Measurements from ENCODE around the gene KCTD11. TPM values are rescaled to one million over a fixed set of nuclear protein-coding genes. Genes with fewer than 3 reads are reported as not detected.

The KCTD11 gene
- total and polyA plus RNA-seq, 10 of the 15 experiments (the other 5 are each of a cell fraction or from before 2014, with no cell fraction given) = 0.05 to 7.3 (median 2.9) TPM

DNA sequence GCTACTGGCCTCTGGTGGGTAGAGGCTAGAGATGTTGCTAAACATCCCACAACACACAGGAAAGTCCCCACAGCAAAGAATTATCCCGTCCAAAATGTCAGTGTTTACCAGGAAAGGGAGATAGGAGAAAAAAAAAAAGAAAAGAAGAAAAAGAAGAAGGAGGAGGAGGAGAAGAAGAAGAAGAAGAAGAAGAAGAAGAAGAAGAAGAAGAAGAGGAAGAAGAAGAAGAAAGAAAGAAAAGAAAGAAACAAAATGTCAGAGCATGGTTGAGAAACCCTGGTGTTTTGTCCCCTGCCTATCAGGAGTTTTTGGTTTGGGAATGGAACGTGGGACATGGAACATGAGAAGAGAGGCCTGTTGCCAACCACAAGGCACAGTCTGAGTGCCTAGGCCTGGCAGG is 5.4 kb downstream of the KCTD11 start:
- no peak for DNase-seq (ENCODE audit: low read depth, low spot score)
- no peak for TF ChIP-seq SMARCA5 (IDR thresholded peaks at IDR 0.05)
- Histone ChIP-seq H3K9ac (ENCODE audit: control insufficient read depth, insufficient read depth, low read length) (no peak overlapping the region), H3K27me3 (replicated peaks in 1 of 2; ENCODE audit: control insufficient read depth in 2 of 2, insufficient read depth in 2 of 2, low read length in 1 of 2) (no peaks in the 10 kb centered on the region), H3K36me3 (ENCODE audit: control insufficient read depth in 2 of 2, insufficient read depth in 2 of 2, low read length in 1 of 2) (no peaks in the 10 kb centered on the region), H3K4me3 (no peak overlapping the region), H3K4me2 (ENCODE audit: control insufficient read depth, insufficient read depth) (no peak overlapping the region), H3K27ac (ENCODE audit: control insufficient read depth, insufficient read depth) (no peak overlapping the region), H3K79me2 (ENCODE audit: control insufficient read depth, insufficient read depth, low read length) (peaks cover 5% of the 10 kb centered on the region), H3K9me3 (replicated peaks; ENCODE audit: control insufficient read depth, insufficient read depth, low read length) (no peaks in the 10 kb centered on the region), H2AFZ (ENCODE audit: control insufficient read depth, low read depth, low read length) (no peak overlapping the region), H4K20me1 (ENCODE audit: control insufficient read depth, insufficient read depth) (no peaks in the 10 kb centered on the region), H3K4me1 (ENCODE audit: control insufficient read depth, insufficient read depth, low read length) (peaks cover 18% of the 10 kb centered on the region)
- no peak for FAIRE-seq
- 4% methylated on average over 2 of the region's 2 CpGs for WGBS (ENCODE audit: insufficient coverage, insufficient replicate concordance, low lambda C conversion rate, missing lambda C conversion rate)
- POLR2A ChIA-PET = no interaction called here
- ATAC-seq = no peak
- SMC1A ChIA-PET (ENCODE audit: uncharacterized antibody, unreplicated experiment) = interaction anchor here (1.4 kb wide), 1 partner anchor 61 kb away, joined by 3 read pairs; no protein-coding TSS in a partner anchor
- in situ Hi-C loops (cut with MboI) (no loop called here), intact Hi-C loops (cut with micrococcal nuclease; ENCODE audit: unreplicated experiment) (loop anchor here (2.0 kb wide), 1 partner anchor 203 kb away; the partner anchor contains the start of gene SENP3)
- RAD21 ChIA-PET (ENCODE audit: unreplicated experiment) = no interaction called here
- CTCF ChIA-PET = interaction anchor here (1.0 to 3.5 kb wide), 4 partner anchors 69 to 232 kb away, joined by 3 to 47 read pairs (median 21); partner anchors contain the start of genes SENP3 and SOX15
- BruUV-seq (replicated peaks) = no TSS peak

DNA sequence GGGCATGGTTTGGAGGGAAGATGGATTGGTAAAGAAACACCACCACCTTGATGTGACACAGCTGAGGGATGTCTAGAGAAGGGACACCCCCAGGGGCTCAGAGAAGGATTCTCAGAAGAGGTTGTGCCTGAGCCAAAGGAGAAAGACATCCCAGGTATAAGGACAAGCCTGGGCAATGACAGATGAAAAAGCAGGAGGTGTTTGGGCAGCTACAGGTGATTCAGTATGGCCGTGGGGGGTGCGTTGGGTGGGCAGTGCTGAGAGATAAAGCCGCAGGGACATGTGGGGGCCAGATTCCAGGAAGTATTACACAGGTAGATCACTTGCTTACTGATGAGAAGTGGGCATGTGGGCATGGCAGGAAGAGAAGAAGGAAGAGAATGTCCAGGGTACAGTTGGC is 9.9 kb downstream of the KCTD11 start:
- no TSS peak for BruUV-seq (replicated peaks)
- ATAC-seq (no peak), FAIRE-seq (no peak), DNase-seq (ENCODE audit: low read depth, low spot score) (no peak)
- Histone ChIP-seq H3K79me2 (ENCODE audit: control insufficient read depth, insufficient read depth, low read length) (no peaks in the 10 kb centered on the region), H3K4me3 (no peak overlapping the region), H3K27me3 (replicated peaks in 1 of 2; ENCODE audit: control insufficient read depth in 2 of 2, insufficient read depth in 2 of 2, low read length in 1 of 2) (no peaks in the 10 kb centered on the region), H4K20me1 (ENCODE audit: control insufficient read depth, insufficient read depth) (no peaks in the 10 kb centered on the region), H3K27ac (ENCODE audit: control insufficient read depth, insufficient read depth) (no peak overlapping the region), H3K36me3 (ENCODE audit: control insufficient read depth in 2 of 2, insufficient read depth in 2 of 2, low read length in 1 of 2) (no peaks in the 10 kb centered on the region), H2AFZ (ENCODE audit: control insufficient read depth, low read depth, low read length) (no peak overlapping the region), H3K4me2 (ENCODE audit: control insufficient read depth, insufficient read depth) (no peak overlapping the region), H3K9me3 (replicated peaks; ENCODE audit: control insufficient read depth, insufficient read depth, low read length) (no peaks in the 10 kb centered on the region), H3K9ac (ENCODE audit: control insufficient read depth, insufficient read depth, low read length) (no peak overlapping the region), H3K4me1 (ENCODE audit: control insufficient read depth, insufficient read depth, low read length) (no peaks in the 10 kb centered on the region)
- ChIA-PET RAD21 (ENCODE audit: unreplicated experiment) (interaction anchor here (0.9 to 1.0 kb wide), 2 partner anchors 8 to 198 kb away, joined by 3 to 4 read pairs; no protein-coding TSS in a partner anchor), SMC1A (ENCODE audit: uncharacterized antibody, unreplicated experiment) (interaction anchor here (1.0 kb wide), 1 partner anchor 104 kb away, joined by 3 read pairs; no protein-coding TSS in a partner anchor), CTCF (interaction anchor here (1.4 to 3.5 kb wide), 2 partner anchors 11 to 152 kb away, joined by 4 to 15 read pairs; no protein-coding TSS in a partner anchor), POLR2A (interaction anchor here (0.7 to 1.0 kb wide), 2 partner anchors 41 to 98 kb away, joined by 4 to 6 read pairs; partner anchors contain the start of gene TMEM256)
- in situ Hi-C loops (cut with MboI) = no loop called here
- intact Hi-C loops (cut with micrococcal nuclease; ENCODE audit: unreplicated experiment) = no loop called here
- no peak for TF ChIP-seq MYC (IDR thresholded peaks at IDR 0.05; ENCODE audit: insufficient read depth, insufficient read length, insufficient replicate concordance, low read length, severe bottlenecking)
- no peak for TF ChIP-seq CBX5 (IDR thresholded peaks at IDR 0.05; ENCODE audit: low read depth)
- no peak for TF ChIP-seq MXI1 (IDR thresholded peaks at IDR 0.05; ENCODE audit: low read depth, low read length)
- no peak for TF ChIP-seq ZNF274 (IDR thresholded peaks at IDR 0.05; ENCODE audit: insufficient read depth, insufficient read length)
- 12% methylated on average over 3 of the region's 3 CpGs for WGBS (ENCODE audit: insufficient coverage, insufficient replicate concordance, low lambda C conversion rate, missing lambda C conversion rate)

All from GM12878 (cell line).